WI38 (cell line): ENCODE measurements around the gene ATL3.
"Not testable (repeated sequence)": the region's sequence is repeated elsewhere in the genome, so short reads cannot be mapped to it uniquely, and the experiment has no call there.

Source experiments
- H3K4me3 ChIP-seq: 2 replicates; pipeline ENCODE4 v1.5.1; 2011; ENCODE audit warnings: low read depth, mild to moderate bottlenecking, control low read depth, low read length
- TF ChIP-seq, protein P1 (sequence below): IDR thresholded peaks from 2 replicates; pipeline ENCODE4 v1.5.1; 2012; ENCODE audit warnings: low read depth, mild to moderate bottlenecking, control low read depth, low read length

The ATL3 gene

DNA sequence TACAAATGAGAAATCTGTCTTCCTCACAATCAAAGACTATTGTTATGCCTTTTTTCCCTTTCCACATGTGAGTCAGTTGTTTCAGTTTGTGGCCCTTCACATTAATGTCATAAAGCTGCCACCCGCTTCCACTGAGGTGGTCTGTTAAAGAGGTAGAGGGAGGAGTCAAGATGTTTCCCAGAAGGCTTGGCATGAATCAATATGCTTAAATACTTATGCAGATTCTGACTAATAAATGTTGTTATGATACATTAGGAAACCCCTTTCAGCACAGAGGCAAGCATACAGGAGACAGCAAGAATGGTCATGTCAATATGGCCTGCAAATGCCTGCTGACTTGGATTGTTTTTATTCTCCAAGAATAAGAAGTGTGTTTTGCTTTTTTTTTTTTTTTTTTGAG, 16.7 kb upstream of the ATL3 start:
- H3K4me3 ChIP-seq: no peak overlapping the region
- TF ChIP-seq, protein P1, sequence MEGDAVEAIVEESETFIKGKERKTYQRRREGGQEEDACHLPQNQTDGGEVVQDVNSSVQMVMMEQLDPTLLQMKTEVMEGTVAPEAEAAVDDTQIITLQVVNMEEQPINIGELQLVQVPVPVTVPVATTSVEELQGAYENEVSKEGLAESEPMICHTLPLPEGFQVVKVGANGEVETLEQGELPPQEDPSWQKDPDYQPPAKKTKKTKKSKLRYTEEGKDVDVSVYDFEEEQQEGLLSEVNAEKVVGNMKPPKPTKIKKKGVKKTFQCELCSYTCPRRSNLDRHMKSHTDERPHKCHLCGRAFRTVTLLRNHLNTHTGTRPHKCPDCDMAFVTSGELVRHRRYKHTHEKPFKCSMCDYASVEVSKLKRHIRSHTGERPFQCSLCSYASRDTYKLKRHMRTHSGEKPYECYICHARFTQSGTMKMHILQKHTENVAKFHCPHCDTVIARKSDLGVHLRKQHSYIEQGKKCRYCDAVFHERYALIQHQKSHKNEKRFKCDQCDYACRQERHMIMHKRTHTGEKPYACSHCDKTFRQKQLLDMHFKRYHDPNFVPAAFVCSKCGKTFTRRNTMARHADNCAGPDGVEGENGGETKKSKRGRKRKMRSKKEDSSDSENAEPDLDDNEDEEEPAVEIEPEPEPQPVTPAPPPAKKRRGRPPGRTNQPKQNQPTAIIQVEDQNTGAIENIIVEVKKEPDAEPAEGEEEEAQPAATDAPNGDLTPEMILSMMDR: no peak

DNA sequence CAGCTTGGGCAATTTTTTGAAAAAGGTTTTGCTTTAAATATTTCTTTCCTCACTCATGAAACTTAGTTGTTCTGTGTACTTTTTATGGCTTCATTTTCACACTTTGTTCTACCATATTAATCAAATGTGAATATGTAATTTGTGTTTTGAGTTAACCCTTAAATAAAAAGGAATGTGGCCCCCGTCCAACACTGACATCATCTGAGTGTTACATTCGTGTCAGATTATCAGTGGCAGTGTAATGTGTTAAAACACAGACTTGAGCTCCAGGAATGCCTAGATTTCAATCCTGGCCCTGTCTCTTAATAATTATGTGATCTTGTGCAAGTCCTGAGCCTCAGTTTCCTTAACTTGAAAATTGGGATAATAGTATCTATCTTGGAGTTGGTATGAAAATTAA, 15.8 kb upstream of the ATL3 start:
- TF ChIP-seq, protein P1: no peak
- H3K4me3 ChIP-seq: no peak overlapping the region

GRCh38 chr11:63685158-63685721, 14.1 kb upstream of the ATL3 start:
- not testable (repeated sequence) for H3K4me3 ChIP-seq

DNA sequence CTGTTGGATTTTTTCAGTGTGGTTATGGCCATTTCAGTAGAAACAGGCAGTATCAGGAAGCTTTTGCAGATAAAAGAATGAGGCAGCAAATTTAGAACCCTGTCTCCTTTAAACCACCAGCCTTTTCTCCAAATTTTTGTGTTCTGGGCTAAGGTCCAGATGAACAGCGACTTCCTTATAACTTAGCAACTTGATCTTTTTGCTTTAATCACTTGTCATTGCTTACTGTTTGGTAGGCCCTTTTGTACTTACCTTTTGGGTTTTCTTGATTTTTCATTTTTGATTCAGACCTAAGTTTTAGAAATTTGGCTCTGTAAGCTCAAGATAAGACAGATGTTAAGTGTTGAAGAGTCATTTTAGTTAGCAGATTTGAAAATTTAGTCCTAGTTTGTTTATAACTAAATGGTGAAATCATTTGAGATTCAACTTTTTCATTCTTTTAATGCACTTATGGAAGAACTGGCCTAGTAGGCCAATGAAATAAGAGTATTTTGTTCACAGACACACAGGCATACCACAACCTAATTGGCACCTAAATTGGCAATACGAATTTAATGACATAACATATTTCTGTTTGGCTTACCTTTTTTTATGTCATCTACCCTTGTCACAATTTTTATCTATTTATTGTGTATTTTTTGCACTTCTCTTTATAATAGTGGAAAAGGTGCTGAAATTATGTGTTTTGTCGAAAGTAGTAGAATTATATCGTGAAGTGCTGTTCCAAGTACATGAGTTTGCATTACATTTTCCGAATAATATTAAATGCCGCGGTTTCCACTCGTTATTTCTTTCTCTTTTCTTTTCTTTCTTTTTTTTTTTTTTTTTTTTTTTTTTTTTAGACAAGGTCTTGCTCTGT, 12.2 kb upstream of the ATL3 start:
- TF ChIP-seq, protein P1: no peak
- peak overlapping the region; percentile 99 for H3K4me3 ChIP-seq

DNA sequence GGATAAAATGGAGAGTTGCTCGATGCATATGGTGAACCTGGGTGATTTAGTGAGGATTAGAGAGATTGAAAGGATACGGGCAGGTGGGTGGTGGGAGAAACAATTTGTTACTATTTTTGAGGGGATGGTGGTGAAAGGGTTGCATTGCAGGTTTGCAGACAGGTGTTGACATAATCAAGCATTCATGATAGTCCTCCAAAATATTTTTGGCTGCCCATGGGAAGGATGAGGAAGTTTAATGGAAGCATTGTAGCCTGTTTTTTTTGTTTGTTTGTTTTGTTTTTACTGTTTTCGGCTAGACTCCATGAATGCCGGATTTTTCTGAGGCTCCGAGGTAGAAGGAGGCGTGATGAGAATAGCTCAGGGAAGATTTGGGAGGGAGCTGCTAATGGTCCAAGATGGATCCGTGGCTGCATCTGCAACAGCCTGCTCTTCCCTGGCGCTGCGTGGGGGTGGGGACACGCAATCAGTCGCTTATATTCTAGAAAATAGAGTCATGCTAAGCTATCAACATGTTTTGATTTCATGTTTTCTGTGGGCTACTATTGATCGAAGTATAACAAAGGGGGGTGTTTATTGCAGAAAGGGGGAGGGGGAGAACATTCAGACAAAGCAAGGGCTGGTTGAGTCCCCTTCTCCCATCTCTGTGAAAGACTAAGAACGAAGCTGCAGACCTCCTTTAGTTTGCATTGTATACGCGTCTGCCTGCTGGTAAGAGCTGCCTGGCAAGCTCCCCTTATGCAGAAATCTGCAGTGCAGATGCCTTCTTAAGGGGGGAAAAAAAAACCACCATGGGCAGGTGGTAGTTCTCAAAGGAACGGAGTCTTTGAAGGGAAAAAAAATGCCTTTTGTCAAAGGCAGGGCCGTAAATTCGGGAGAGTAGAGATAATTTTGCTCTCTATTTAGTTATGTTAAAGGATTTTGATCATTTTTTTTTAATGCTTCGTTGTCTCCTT, 11.2 kb upstream of the ATL3 start:
- peak overlapping the region; percentile 99 for H3K4me3 ChIP-seq
- TF ChIP-seq, protein P1: no peak

GRCh38 chr11:63681321-63682065, 10.3 kb upstream of the ATL3 start, which contains the start of gene RTN3:
RTN3 (plus strand) TSS chr11:63681500; CDS start chr11:63681637, 137 bp downstream.
- TF ChIP-seq, protein P1: no peak
- peak within 1 kb of the TSS; percentile 99 for H3K4me3 ChIP-seq

- H3K4me3 ChIP-seq: peak overlapping the region; percentile 99
- TF ChIP-seq, protein P1: no peak
Measured at GRCh38 chr11:63680834-63681320, 9.7 kb upstream of the ATL3 start.
